HuH-7.5 (cell line): ENCODE results near the gene ENTREP3.

ENCODE experiments used
- DNase-seq: peaks from one replicate; pipeline ENCODE4 v3.0.0; 2011; ENCODE audit warnings: low spot score

The ENTREP3 gene

GRCh38 chr1:155278689-155279160 lies 23.4 kb upstream of the ENTREP3 start:
- DNase-seq: no peak

- DNase-seq: peak; percentile 88
These were observed 22.8 kb upstream of the ENTREP3 start for GRCh38 chr1:155277902-155278688.

- DNase-seq: peak; percentile 99
These were observed 22.0 kb upstream of the ENTREP3 start, which contains the start of gene HCN3 for GRCh38 chr1:155277070-155277901. TSS of gene HCN3 (plus strand) at chr1:155277463. CDS start at chr1:155277591, 128 bp downstream.

- peak; percentile 100 for DNase-seq
These were observed 18.3 kb upstream of the ENTREP3 start, which contains the start of gene CLK2 for GRCh38 chr1:155273343-155274245. TSS of gene CLK2 (minus strand) at chr1:155273504. CDS start at chr1:155270977, 2,527 bp downstream.

GRCh38 chr1:155272466-155273342 lies 17.4 kb upstream of the ENTREP3 start:
- peak; percentile 68 for DNase-seq

- DNase-seq: no peak
These were observed 14.1 kb upstream of the ENTREP3 start for GRCh38 chr1:155269381-155269780.

- DNase-seq: no peak
These were observed 13.3 kb upstream of the ENTREP3 start for GRCh38 chr1:155268630-155269029.

GRCh38 chr1:155267373-155267772 lies 12.1 kb upstream of the ENTREP3 start:
- DNase-seq: no peak

- DNase-seq: no peak
These were observed 11.3 kb upstream of the ENTREP3 start for GRCh38 chr1:155266553-155266952.

GRCh38 chr1:155263067-155263466 lies 7.8 kb upstream of the ENTREP3 start:
- no peak for DNase-seq

GRCh38 chr1:155261852-155262673 lies 6.8 kb upstream of the ENTREP3 start, which contains the start of gene SCAMP3:
TSS of gene SCAMP3 (minus strand) at chr1:155262360. CDS start at chr1:155262151, 209 bp downstream.
- peak; percentile 98 for DNase-seq

- DNase-seq: peak; percentile 48
These were observed 6.2 kb upstream of the ENTREP3 start for GRCh38 chr1:155261493-155261851.

GRCh38 chr1:155260276-155260675 lies 5.0 kb upstream of the ENTREP3 start:
- no peak for DNase-seq

GRCh38 chr1:155256058-155256852 lies 972 bp upstream of the ENTREP3 start:
- no peak for DNase-seq

GRCh38 chr1:155254714-155255242 lies 505 bp downstream of the ENTREP3 start:
- DNase-seq: no peak

GRCh38 chr1:155254228-155254713 lies 1.0 kb downstream of the ENTREP3 start:
- DNase-seq: no peak

- DNase-seq: no peak
These were observed 1.5 kb downstream of the ENTREP3 start for GRCh38 chr1:155253797-155254196.

- no peak for DNase-seq
These were observed 2.1 kb downstream of the ENTREP3 start for GRCh38 chr1:155253208-155253607.
